ENCODE measurements around the gene HS3ST2.

- no peak for TF ChIP-seq CTCF (IDR thresholded peaks at IDR 0.05 in 8 of 11, conservative IDR thresholded peaks at IDR 0.05 in 3 of 11)
- TF ChIP-seq POLR2AphosphoS5 (IDR thresholded peaks at IDR 0.05): no peak
- TF ChIP-seq POLR2A (IDR thresholded peaks at IDR 0.05): no peak
Measured at GRCh38 chr16:22933173-22933572, 119.2 kb downstream of the HS3ST2 start.

Measured in spleen (tissue), 7 donors.